WERI-Rb-1 (cell line): ENCODE data around the gene SORBS2.
"Not testable (repeated sequence)": the region's sequence is repeated elsewhere in the genome, so short reads cannot be mapped to it uniquely, and the experiment has no call there.

Source experiments
- DNase-seq: peaks from one replicate; pipeline ENCODE4 v3.0.0-alpha.2; 2020
- H3K27ac ChIP-seq: fragments of 250-450 bp; sonication (Bioruptor Pico); 2 replicates; pipeline ENCODE4 v1.5.1; 2020; ENCODE audit warnings: mild to moderate bottlenecking, moderate library complexity
- H3K27me3 ChIP-seq: fragments of 250-450 bp; sonication (Bioruptor Pico); 2 replicates; pipeline ENCODE4 v1.5.1; 2021; ENCODE audit warnings: mild to moderate bottlenecking, low read depth, moderate library complexity; ENCODE audit not compliant: insufficient read depth, severe bottlenecking
- H3K36me3 ChIP-seq: fragments of 250-450 bp; sonication (Bioruptor Pico); 2 replicates; pipeline ENCODE4 v1.5.1; 2020; ENCODE audit warnings: mild to moderate bottlenecking, moderate library complexity
- H3K4me3 ChIP-seq: 2 replicates; pipeline ENCODE4 v1.5.1; 2011; ENCODE audit warnings: low read depth, mild to moderate bottlenecking, control low read depth, low read length
- H3K9me3 ChIP-seq: fragments of 250-450 bp; sonication (Bioruptor Pico); 2 replicates; pipeline ENCODE4 v1.5.1; 2021; ENCODE audit warnings: mild to moderate bottlenecking, moderate library complexity; ENCODE audit not compliant: severe bottlenecking
- CTCF ChIP-seq: IDR thresholded peaks from 2 replicates; pipeline ENCODE4 v1.5.1; 2011; ENCODE audit warnings: low read depth, mild to moderate bottlenecking, control low read depth, inconsistent platforms, low read length

Gene SORBS2

GRCh38 chr4:185560316-185560715 lies 251.7 kb downstream of the SORBS2 start:
- DNase-seq: no peak
- no peak for TF ChIP-seq CTCF
- H3K27me3 ChIP-seq: no peaks in the 10 kb centered on the region
- no peaks in the 10 kb centered on the region for H3K9me3 ChIP-seq
- H3K4me3 ChIP-seq: no peak overlapping the region
- H3K27ac ChIP-seq: peak overlapping the region; percentile 73
- no peaks in the 10 kb centered on the region for H3K36me3 ChIP-seq

GRCh38 chr4:185559915-185560281 lies 252.1 kb downstream of the SORBS2 start:
- peak; percentile 95 for DNase-seq
- Histone ChIP-seq H3K27me3 (no peaks in the 10 kb centered on the region), H3K27ac (peak overlapping the region; percentile 73), H3K36me3 (no peaks in the 10 kb centered on the region), H3K4me3 (no peak overlapping the region), H3K9me3 (no peaks in the 10 kb centered on the region)
- TF ChIP-seq CTCF: no peak

DNA sequence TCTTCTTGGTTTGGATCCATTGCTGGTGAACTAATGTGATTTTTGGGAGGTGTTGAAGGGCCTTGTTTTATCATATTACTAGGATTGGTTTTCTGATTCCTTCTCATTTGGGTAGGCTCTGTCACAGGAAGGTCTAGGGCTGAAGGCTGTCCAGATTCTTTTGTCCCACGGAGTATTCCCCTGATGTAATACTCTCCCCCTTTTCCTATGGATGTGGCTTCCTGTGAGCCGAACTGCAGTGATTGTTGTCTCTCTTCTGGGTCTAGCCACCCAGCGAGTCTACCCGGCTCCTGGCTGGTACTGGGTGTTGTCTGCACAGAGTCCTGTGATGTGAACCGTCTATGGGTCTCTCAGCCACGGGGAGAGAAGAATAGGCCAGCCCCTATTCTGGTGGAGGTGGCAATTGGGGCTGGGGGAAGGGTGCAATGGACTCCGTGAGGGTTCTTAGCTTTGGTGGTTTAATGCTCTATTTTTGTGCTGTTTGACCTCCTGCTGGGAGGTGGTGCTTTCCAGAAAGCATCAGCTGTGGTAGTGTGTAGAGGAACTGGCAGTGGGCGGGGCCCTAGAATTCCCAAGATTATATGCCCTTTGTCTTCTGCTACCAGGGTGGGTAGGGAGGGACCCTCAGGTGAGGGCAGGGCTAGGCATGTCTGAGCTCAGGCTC lies 252.6 kb downstream of the SORBS2 start:
- peak overlapping the region; percentile 73 for H3K27ac ChIP-seq
- not testable (repeated sequence) for H3K36me3 ChIP-seq, H3K4me3 ChIP-seq, DNase-seq, H3K9me3 ChIP-seq, H3K27me3 ChIP-seq

GRCh38 chr4:185554365-185555126 lies 257.4 kb downstream of the SORBS2 start:
- H3K27ac ChIP-seq: no peak overlapping the region
- H3K36me3 ChIP-seq: no peaks in the 10 kb centered on the region
- no peak for DNase-seq
- no peak for TF ChIP-seq CTCF
- no peaks in the 10 kb centered on the region for H3K9me3 ChIP-seq
- no peak overlapping the region for H3K4me3 ChIP-seq
- H3K27me3 ChIP-seq: no peaks in the 10 kb centered on the region

- Histone ChIP-seq H3K4me3 (no peak overlapping the region; the same call in 1 of the 2 replicates), H3K27me3 (no peaks in the 10 kb centered on the region), H3K36me3 (no peaks in the 10 kb centered on the region), H3K9me3 (no peaks in the 10 kb centered on the region), H3K27ac (no peak overlapping the region)
- no peak for DNase-seq
- no peak for TF ChIP-seq CTCF
Observed at GRCh38 chr4:185552254-185552653, 259.7 kb downstream of the SORBS2 start.

DNA sequence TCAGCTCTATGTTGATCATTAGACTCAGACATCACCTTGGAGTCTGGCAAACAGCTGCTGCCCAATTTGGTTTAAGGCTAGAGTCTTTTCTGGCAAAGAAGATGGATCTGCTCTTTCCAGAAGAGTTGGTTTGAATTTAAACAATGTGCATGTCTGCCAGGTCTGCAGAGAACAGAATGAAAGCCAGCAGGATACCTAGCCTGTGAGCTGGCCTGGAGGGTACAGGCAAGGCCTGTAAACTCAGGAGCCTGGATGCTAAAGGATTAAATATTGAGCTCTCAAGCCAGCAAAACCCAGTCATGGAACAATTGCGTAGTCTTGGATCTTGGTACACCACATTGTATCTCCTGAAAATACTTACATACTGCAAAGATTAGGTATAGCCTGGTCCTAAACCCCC lies 261.1 kb downstream of the SORBS2 start:
- H3K9me3 ChIP-seq: no peaks in the 10 kb centered on the region
- DNase-seq: no peak
- H3K27ac ChIP-seq: no peak overlapping the region
- H3K4me3 ChIP-seq: no peak overlapping the region
- TF ChIP-seq CTCF: no peak
- no peaks in the 10 kb centered on the region for H3K36me3 ChIP-seq
- no peaks in the 10 kb centered on the region for H3K27me3 ChIP-seq
